Left kidney (tissue), 8 donors: ENCODE data around the gene PDE8A. TPM values are rescaled to one million over a fixed set of nuclear protein-coding genes. Genes with fewer than 3 reads are reported as not detected.

Source experiments
- DNase-seq: peaks from one replicate; pipeline ENCODE4 v3.0.0-alpha.2; 2013
- long read RNA-seq, 8 donors: transcript quantifications; one replicate each; lab custom pipeline, GENCODE V29; 2026
- polyA plus RNA-seq: library from polyadenylated mRNA; unstranded; fragments of 120-200 nt; gene quantifications from one replicate; pipeline ENCODE4 v1.2.1, GENCODE V29; 2013; ENCODE audit not compliant: insufficient read length

The PDE8A gene
- polyA plus RNA-seq: 79.7 TPM
- long read RNA-seq, donor 1, partial matches to known transcripts: 0 of 2 reads
- long read RNA-seq, donor 1, other reads (novel, unspliced or antisense): 0 of 2 reads
- long read RNA-seq, donor 2, partial matches to known transcripts: 13 of 14 reads
- long read RNA-seq, donor 2, other reads (novel, unspliced or antisense): 0 of 14 reads
- long read RNA-seq, donor 3, partial matches to known transcripts: 0 of 7 reads
- long read RNA-seq, donor 3, other reads (novel, unspliced or antisense): 0 of 7 reads
- long read RNA-seq, donor 4: 0 reads
- long read RNA-seq, donor 5, partial matches to known transcripts: 0 of 5 reads
- long read RNA-seq, donor 5, other reads (novel, unspliced or antisense): 0 of 5 reads
- long read RNA-seq, donor 6, partial matches to known transcripts: 0 of 3 reads
- long read RNA-seq, donor 6, other reads (novel, unspliced or antisense): 0 of 3 reads
- long read RNA-seq, donor 7, partial matches to known transcripts: 0 of 3 reads
- long read RNA-seq, donor 7, other reads (novel, unspliced or antisense): 0 of 3 reads
- long read RNA-seq, donor 8, partial matches to known transcripts: 7 of 7 reads
- long read RNA-seq, donor 8, other reads (novel, unspliced or antisense): 0 of 7 reads

- DNase-seq: peak; percentile 28
Measured at GRCh38 chr15:84981711-84982300, at the start of gene PDE8A. TSS of gene PDE8A (plus strand) at chr15:84981856. CDS start at chr15:84982163, 307 bp downstream.

- no peak for DNase-seq
Measured at GRCh38 chr15:84934942-84935729, 46.5 kb upstream of the PDE8A start.

- DNase-seq: no peak
Measured at GRCh38 chr15:84937144-84937543, 44.5 kb upstream of the PDE8A start.

- no peak for DNase-seq
Measured at GRCh38 chr15:84938726-84939125, 42.9 kb upstream of the PDE8A start.

GRCh38 chr15:84940399-84940798 is 41.3 kb upstream of the PDE8A start:
- DNase-seq: no peak

- DNase-seq: no peak
Measured at GRCh38 chr15:84942456-84942855, 39.2 kb upstream of the PDE8A start.

GRCh38 chr15:84944311-84944710 is 37.3 kb upstream of the PDE8A start:
- DNase-seq: no peak

- no peak for DNase-seq
Measured at GRCh38 chr15:84944861-84945260, 36.8 kb upstream of the PDE8A start.

- DNase-seq: no peak
Measured at GRCh38 chr15:84946772-84947489, 34.7 kb upstream of the PDE8A start.

GRCh38 chr15:84947947-84948830 is 33.5 kb upstream of the PDE8A start:
- no peak for DNase-seq

- no peak for DNase-seq
Measured at GRCh38 chr15:84949043-84949442, 32.6 kb upstream of the PDE8A start.

- no peak for DNase-seq
Measured at GRCh38 chr15:84949845-84950569, 31.6 kb upstream of the PDE8A start.

- no peak for DNase-seq
Measured at GRCh38 chr15:84950570-84951111, 31.0 kb upstream of the PDE8A start.

GRCh38 chr15:84951736-84952135 is 29.9 kb upstream of the PDE8A start:
- no peak for DNase-seq

- no peak for DNase-seq
Measured at GRCh38 chr15:84953136-84953535, 28.5 kb upstream of the PDE8A start.

GRCh38 chr15:84953726-84954125 is 27.9 kb upstream of the PDE8A start:
- no peak for DNase-seq

GRCh38 chr15:84955089-84955848 is 26.4 kb upstream of the PDE8A start:
- peak; percentile 64 for DNase-seq

GRCh38 chr15:84956199-84956598 is 25.5 kb upstream of the PDE8A start:
- no peak for DNase-seq
